ENCODE results near the gene WAPL.
"Not testable (repeated sequence)": the region's sequence is repeated elsewhere in the genome, so short reads cannot be mapped to it uniquely, and the experiment has no call there.

The WAPL gene

GRCh38 chr10:86521678-86522509 lies at the start of gene WAPL:
WAPL (minus strand) TSS chr10:86521792; CDS start chr10:86518069, 3,723 bp downstream.
- in situ Hi-C loops (cut with MboI; ENCODE audit: low sequenced_read_pairs), result no loop called here

- in situ Hi-C loops (cut with MboI; ENCODE audit: low sequenced_read_pairs), result no loop called here
Measured at GRCh38 chr10:86569335-86569734, 47.7 kb upstream of the WAPL start.

GRCh38 chr10:86566518-86566917 lies 44.9 kb upstream of the WAPL start:
- in situ Hi-C loops (cut with MboI; ENCODE audit: low sequenced_read_pairs), result not testable (repeated sequence)

DNA sequence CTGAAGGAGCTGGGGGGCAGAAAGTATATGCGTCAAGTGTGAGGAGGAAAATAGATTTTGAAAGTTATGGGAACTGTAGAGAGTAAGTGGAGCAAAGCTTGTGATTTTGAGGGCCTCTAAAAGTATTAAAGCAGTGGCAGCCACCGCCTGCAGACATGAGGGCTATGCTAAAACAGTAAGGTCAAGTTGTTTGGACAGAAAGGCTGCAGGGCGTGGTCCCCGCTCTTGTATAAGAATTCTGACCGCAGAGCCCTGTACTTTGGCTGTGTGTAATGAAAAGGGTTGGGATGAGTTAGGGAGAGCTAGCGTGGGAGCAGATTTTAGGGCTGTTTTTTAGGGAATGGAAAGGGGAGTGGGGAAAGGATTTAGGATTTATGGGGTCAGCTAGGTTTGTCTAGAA lies 41.7 kb upstream of the WAPL start:
- in situ Hi-C loops (cut with MboI; ENCODE audit: low sequenced_read_pairs), result not testable (repeated sequence)

GRCh38 chr10:86558695-86559094 lies 37.1 kb upstream of the WAPL start:
- in situ Hi-C loops (cut with MboI; ENCODE audit: low sequenced_read_pairs), result not testable (repeated sequence)

DNA sequence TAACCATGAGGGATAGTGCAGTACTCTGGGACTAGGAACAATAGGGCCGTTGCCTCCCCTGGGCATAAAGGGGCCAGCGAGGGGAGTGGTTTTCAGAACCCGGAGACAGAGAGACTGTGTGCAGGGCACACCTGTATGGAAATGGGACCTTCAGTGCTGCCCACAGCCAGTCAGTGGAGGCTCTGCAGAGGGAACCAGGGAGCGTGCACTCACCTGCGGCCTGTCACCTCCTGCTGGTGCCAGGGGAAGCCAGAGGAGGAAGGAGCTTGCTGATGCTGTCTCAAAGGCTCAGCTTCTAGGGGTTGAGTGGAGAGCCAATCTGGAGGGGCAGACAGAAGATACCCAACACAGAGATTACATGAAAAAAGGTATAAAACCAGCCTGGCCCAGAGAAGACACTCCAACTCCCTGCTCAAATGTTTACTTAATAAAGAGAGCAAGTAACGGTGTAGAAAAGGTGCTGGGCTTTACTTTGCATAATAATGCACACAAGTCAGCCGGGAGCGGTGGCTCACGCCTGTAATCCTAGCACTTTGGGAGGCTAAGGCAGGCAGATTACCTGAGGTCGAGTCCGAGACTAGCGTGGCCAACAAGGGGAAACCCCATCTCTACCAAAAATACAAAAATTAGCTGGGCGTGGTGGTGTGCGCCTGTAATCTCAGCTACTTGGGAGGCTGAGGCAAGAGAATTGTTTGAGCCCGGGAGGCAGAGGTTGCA lies 35.5 kb upstream of the WAPL start:
- in situ Hi-C loops (cut with MboI; ENCODE audit: low sequenced_read_pairs), result no loop called here

DNA sequence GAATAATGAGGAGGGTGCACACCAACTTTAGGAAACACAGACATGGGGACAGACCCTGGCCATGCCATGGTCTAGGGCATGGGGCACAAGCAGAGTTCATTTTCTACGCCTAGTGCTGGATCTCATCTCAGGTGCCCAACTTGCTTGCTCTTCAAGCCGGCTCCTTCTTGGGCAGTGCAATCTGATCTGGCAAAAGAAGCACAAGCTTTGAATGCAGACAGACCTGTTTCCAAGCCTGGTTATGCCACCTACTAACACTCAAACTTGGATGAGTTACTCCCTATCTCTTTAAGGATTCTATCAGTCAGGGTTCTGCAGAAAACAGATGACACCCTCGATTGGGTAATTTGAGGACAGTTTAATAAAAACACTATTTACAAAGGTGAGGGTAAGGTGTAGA lies 34.9 kb upstream of the WAPL start:
- in situ Hi-C loops (cut with MboI; ENCODE audit: low sequenced_read_pairs), result no loop called here

- in situ Hi-C loops (cut with MboI; ENCODE audit: low sequenced_read_pairs), result no loop called here
Measured at GRCh38 chr10:86553639-86554038, 32.0 kb upstream of the WAPL start.

GRCh38 chr10:86553213-86553612 lies 31.6 kb upstream of the WAPL start:
- in situ Hi-C loops (cut with MboI; ENCODE audit: low sequenced_read_pairs), result no loop called here

GRCh38 chr10:86547296-86547695 lies 25.7 kb upstream of the WAPL start:
- in situ Hi-C loops (cut with MboI; ENCODE audit: low sequenced_read_pairs), result no loop called here

DNA sequence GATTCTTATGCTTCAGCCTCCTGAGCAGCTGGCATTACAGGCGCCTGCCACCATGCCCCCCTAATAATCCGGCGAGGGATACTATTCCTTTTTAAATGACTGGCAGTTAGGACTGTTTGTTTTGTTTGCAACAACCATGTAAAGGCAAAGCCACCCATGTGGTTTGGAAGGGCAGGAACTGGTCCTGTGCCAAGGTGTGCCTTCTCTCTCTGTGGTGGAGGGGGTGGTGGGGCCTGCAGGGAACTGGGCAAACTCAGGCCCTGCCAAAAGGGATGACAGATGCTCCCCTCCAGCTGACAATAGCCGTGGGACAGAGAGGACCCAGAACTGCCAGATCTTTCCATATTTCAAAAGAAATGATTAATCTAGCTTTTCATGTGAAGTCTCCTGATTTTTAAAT lies 23.5 kb upstream of the WAPL start:
- in situ Hi-C loops (cut with MboI; ENCODE audit: low sequenced_read_pairs), result no loop called here

DNA sequence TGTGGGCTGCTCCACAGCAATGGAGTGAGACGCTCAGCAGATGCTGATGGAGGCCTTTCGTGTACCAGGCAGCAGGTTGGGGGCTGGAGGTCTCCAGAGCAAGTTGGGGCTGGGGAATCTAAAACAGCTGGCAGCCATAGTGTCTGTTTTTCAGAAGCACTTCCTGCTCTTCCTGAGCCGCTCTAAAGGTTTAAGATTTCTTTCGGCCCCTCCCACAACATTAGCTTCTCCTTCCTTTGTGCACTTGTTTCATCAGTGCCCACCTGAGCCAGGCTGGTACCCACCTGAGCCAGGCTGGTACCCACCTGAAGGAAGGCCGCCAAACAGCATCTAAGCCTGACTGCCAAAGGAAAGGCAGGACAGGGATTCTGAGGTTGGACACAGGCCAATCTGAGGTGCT lies 18.4 kb upstream of the WAPL start:
- in situ Hi-C loops (cut with MboI; ENCODE audit: low sequenced_read_pairs), result no loop called here

- in situ Hi-C loops (cut with MboI; ENCODE audit: low sequenced_read_pairs), result no loop called here
Measured at GRCh38 chr10:86538547-86538946, 17.0 kb upstream of the WAPL start.

GRCh38 chr10:86538040-86538439 lies 16.4 kb upstream of the WAPL start:
- in situ Hi-C loops (cut with MboI; ENCODE audit: low sequenced_read_pairs), result not testable (repeated sequence)

DNA sequence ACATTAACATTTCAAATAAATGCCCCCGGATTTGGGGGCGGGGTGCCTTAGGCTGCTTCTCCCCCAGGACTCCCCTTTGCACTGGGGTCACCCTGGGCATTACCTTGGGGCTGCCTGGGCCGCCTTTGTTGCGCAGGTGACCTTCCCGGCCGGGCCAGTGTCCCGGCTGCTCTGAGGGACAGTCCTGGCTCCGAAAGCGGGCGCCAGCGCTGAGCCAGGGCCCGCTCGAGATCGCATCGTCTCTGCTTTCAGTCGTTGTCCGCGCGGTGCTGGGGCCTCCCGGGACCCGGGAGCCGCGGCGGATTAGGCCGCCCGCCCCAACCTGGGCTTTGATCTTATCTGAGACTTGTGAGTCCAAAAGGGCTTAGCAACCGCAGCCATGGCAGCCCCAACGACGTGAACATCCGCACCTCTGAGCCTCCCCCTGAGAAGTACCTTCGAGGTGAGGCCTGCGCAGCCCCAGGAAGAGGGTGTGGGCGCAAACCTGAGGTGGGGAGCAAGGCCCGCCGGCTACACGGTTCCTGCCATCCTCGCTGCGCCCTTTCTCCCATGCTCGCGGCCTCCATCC lies 14.8 kb upstream of the WAPL start:
- in situ Hi-C loops (cut with MboI; ENCODE audit: low sequenced_read_pairs), result no loop called here

GRCh38 chr10:86535132-86535882 lies 13.7 kb upstream of the WAPL start:
- in situ Hi-C loops (cut with MboI; ENCODE audit: low sequenced_read_pairs), result no loop called here

GRCh38 chr10:86533328-86533727 lies 11.7 kb upstream of the WAPL start:
- in situ Hi-C loops (cut with MboI; ENCODE audit: low sequenced_read_pairs), result no loop called here

DNA sequence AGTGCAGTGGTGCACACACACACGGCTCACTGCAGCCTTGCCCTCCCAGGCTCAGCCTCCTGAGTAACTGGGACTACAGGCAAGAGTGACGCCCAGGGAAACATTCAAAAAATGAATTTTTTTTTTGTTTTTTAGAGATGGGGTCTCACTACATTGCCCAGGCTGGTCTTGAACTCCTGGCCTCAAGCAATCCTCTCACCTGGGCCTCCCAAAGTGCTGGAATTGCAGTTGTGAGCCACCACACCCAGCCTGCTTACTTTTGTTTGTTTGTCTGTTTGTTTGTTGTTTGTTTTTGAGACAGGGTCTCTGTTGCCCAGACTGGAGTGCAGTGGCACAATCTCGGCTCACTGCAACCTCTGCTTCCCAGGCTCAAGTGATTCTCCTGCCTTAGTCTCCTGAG lies 7.1 kb upstream of the WAPL start:
- in situ Hi-C loops (cut with MboI; ENCODE audit: low sequenced_read_pairs), result not testable (repeated sequence)

GRCh38 chr10:86526606-86527005 lies 5.0 kb upstream of the WAPL start:
- in situ Hi-C loops (cut with MboI; ENCODE audit: low sequenced_read_pairs), result no loop called here

DNA sequence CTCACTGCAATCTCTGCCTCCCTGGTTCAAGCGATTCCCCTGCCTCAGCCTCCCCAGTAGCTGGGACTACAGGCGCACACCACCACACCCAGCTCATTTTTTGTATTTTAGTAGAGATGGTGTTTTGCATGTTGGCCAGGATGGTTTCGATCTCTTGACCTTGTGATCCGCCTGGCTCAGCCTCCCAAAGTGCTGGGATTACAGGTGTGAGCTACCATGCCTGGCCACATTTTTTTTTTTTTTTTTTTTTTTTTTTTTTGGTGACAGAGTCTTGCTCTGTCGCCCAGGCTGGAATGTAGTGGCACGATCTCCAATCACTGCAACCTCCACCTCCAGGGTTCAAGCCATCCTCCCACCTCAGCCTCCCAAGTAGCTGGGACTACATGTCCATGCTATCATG lies 4.1 kb upstream of the WAPL start:
- in situ Hi-C loops (cut with MboI; ENCODE audit: low sequenced_read_pairs), result not testable (repeated sequence)

DNA sequence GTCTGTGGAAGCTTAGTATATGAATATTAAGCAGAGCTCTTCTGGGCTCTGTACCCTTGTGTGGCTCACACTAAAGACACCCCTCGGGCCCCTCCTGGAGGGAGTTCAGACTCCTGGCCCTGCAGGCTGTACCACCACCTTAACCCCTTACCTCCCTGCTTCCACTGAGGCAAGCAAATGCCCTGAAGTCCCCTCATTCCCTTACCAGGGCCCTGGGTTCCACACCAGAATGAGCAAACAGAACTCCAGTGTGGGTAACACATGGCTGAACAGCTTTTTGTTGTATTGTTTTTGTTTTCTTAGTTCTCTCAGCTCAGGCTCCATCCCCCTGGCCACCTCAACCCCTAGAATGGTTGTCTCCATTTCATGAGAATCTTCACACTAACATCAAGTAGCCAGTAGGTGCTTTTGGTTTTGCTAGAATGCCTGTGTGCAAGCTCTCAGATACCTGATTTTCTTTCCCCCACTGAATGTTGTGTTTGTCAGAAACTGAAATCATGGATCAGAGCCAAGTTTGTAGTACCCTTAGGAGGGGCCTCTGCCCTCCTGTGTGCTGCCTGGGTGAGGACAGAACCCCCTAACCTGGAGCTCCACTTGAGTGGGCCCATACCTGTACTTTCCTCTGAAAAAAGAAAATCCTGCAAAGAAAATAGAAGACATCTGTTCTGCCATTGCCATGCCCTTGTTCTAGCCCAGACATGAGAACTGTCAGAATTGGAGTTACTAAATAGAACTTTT lies 2.8 kb upstream of the WAPL start:
- in situ Hi-C loops (cut with MboI; ENCODE audit: low sequenced_read_pairs), result no loop called here

All from hTERT RPE-1 (cell line).